GM23338 (cell line): ENCODE data around the gene TSPEAR. TPM values are rescaled to one million over a fixed set of nuclear protein-coding genes. Genes with fewer than 3 reads are reported as not detected.

Experiments used
- ATAC-seq: fragments of 200-7000 bp; cut with Tn5 transposase; 3 replicates; pipeline ENCODE4 v1.9.1; 2020
- DNase-seq: peaks from one replicate; pipeline ENCODE4 v3.0.0-alpha.2; 2015; ENCODE audit warnings: low spot score
- H2AFZ ChIP-seq: fragments of 200-600 bp; sonication (generic); 2 replicates; pipeline ENCODE4 v1.8.0; 2016; ENCODE audit warnings: antibody characterized with exemption, mild to moderate bottlenecking, moderate library complexity
- H3F3A ChIP-seq: fragments of 200-600 bp; sonication (generic); replicated peaks from 2 replicates; pipeline ENCODE4 v1.8.0; 2017; ENCODE audit warnings: antibody characterized with exemption, mixed run types, low read depth
- H3K27ac ChIP-seq: fragments of 200-600 bp; sonication (generic); 2 replicates; pipeline ENCODE4 v1.6.1; 2016; ENCODE audit warnings: low read depth
- H3K27me3 ChIP-seq: fragments of 200-600 bp; sonication (generic); 2 replicates; pipeline ENCODE4 v1.8.0; 2016; ENCODE audit warnings: mild to moderate bottlenecking, mixed run types, moderate library complexity; ENCODE audit not compliant: insufficient read depth
- H3K36me3 ChIP-seq: fragments of 200-600 bp; sonication (generic); 2 replicates; pipeline ENCODE4 v1.8.0; 2016; ENCODE audit warnings: mild to moderate bottlenecking; ENCODE audit not compliant: insufficient read depth
- H3K4me1 ChIP-seq: fragments of 200-600 bp; sonication (generic); 2 replicates; pipeline ENCODE4 v1.8.0; 2016; ENCODE audit warnings: mild to moderate bottlenecking, moderate library complexity; ENCODE audit not compliant: insufficient read depth
- H3K4me2 ChIP-seq: fragments of 200-600 bp; sonication (generic); 2 replicates; pipeline ENCODE4 v1.7.1; 2017; ENCODE audit warnings: mixed run types
- H3K4me3 ChIP-seq: fragments of 200-600 bp; sonication (generic); 2 replicates; pipeline ENCODE4 v1.6.1; 2016; ENCODE audit warnings: mixed run types
- H3K79me2 ChIP-seq: fragments of 200-600 bp; sonication (generic); replicated peaks from 2 replicates; pipeline ENCODE4 v1.8.0; 2017; ENCODE audit warnings: mild to moderate bottlenecking; ENCODE audit not compliant: insufficient read depth
- H3K9me2 ChIP-seq: fragments of 200-600 bp; sonication (generic); 2 replicates; pipeline ENCODE4 v1.8.0; 2017; ENCODE audit not compliant: insufficient read depth
- H4K20me1 ChIP-seq: fragments of 200-600 bp; sonication (generic); replicated peaks from 2 replicates; pipeline ENCODE4 v1.8.0; 2017; ENCODE audit warnings: mild to moderate bottlenecking; ENCODE audit not compliant: insufficient read depth
- H3K27ac Mint-ChIP-seq: 2 replicates; pipeline ENCODE4 v1.8.0; 2020; ENCODE audit warnings: inconsistent platforms, mild to moderate bottlenecking, moderate library complexity, mixed read lengths
- H3K27me3 Mint-ChIP-seq: 3 replicates; pipeline ENCODE4 v1.8.0; 2022; ENCODE audit warnings: low read depth, mild to moderate bottlenecking, moderate library complexity, mixed read lengths, inconsistent platforms; ENCODE audit not compliant: insufficient read depth, poor library complexity
- H3K36me3 Mint-ChIP-seq: 3 replicates; pipeline ENCODE4 v1.8.0; 2021; ENCODE audit warnings: low read depth, mild to moderate bottlenecking, inconsistent platforms, moderate library complexity, mixed read lengths
- H3K4me1 Mint-ChIP-seq: 3 replicates; pipeline ENCODE4 v1.8.0; 2020; ENCODE audit warnings: mild to moderate bottlenecking, inconsistent platforms, mixed read lengths
- H3K4me3 Mint-ChIP-seq: 3 replicates; pipeline ENCODE4 v1.8.0; 2021; ENCODE audit warnings: moderate library complexity, mild to moderate bottlenecking, inconsistent platforms, mixed read lengths
- H3K9me3 Mint-ChIP-seq: 3 replicates; pipeline ENCODE4 v1.8.0; 2020; ENCODE audit warnings: moderate library complexity, mild to moderate bottlenecking, inconsistent platforms, mixed read lengths
- CREB1 ChIP-seq: fragments of 250-450 bp; sonication (Bioruptor Pico); IDR thresholded peaks from 2 replicates; pipeline ENCODE4 v1.5.0; 2020; ENCODE audit warnings: low read depth, mild to moderate bottlenecking, moderate library complexity
- CTCF ChIP-seq, 2 experiments: fragments of 200-600 bp in 1 of 2; sonication (generic) in 1 of 2; conservative IDR thresholded peaks; 2 replicates each; pipeline versions ENCODE4 v1.5.1 to v1.6.1; 2016 to 2017; ENCODE audit warnings: antibody characterized with exemption in 2 of 2, low read depth in 2 of 2, mild to moderate bottlenecking in 2 of 2, moderate library complexity in 1 of 2
- ETS1 ChIP-seq: IDR thresholded peaks from 2 replicates; pipeline ENCODE4 v1.6.1; 2016; ENCODE audit warnings: antibody characterized with exemption
- EZH2 ChIP-seq: fragments of 200-600 bp; sonication (generic); IDR thresholded peaks from one replicate; pipeline ENCODE4 v1.8.0; 2017; ENCODE audit warnings: antibody characterized with exemption, mild to moderate bottlenecking, low read depth; ENCODE audit not compliant: unreplicated experiment
- JUNB ChIP-seq: IDR thresholded peaks from one replicate; pipeline ENCODE4 v1.6.1; 2016; ENCODE audit warnings: antibody characterized with exemption; ENCODE audit not compliant: unreplicated experiment
- NANOG ChIP-seq: IDR thresholded peaks from 2 replicates; pipeline ENCODE4 v1.6.1; 2016; ENCODE audit warnings: antibody characterized with exemption, borderline replicate concordance
- POLR2AphosphoS5 ChIP-seq: IDR thresholded peaks from 2 replicates; pipeline ENCODE4 v1.6.1; 2016; ENCODE audit warnings: antibody characterized with exemption, low read depth
- REST ChIP-seq: IDR thresholded peaks from one replicate; pipeline ENCODE4 v1.6.1; 2018; ENCODE audit warnings: antibody characterized with exemption; ENCODE audit not compliant: unreplicated experiment
- STAT1 ChIP-seq: IDR thresholded peaks from one replicate; pipeline ENCODE4 v1.6.1; 2016; ENCODE audit warnings: antibody characterized with exemption; ENCODE audit not compliant: unreplicated experiment
- ZNF114 ChIP-seq: fragments of 250-450 bp; sonication (Bioruptor Pico); IDR thresholded peaks from 2 replicates; pipeline ENCODE4 v1.5.0; 2020; ENCODE audit warnings: mild to moderate bottlenecking, moderate library complexity
- ZNF331 ChIP-seq: fragments of 250-450 bp; sonication (Bioruptor Pico); IDR thresholded peaks from 2 replicates; pipeline ENCODE4 v1.5.0; 2020; ENCODE audit warnings: low read depth, mild to moderate bottlenecking, moderate library complexity
- polyA plus RNA-seq: library from polyadenylated mRNA; unstranded; fragments of >200 nt; fragmentation: Nextera tagmentation; extraction: Ambion mirVana; gene quantifications from 2 replicates; pipeline ENCODE4 v1.2.1, GENCODE V29; 2016
- total RNA-seq: library from RNA; depleted of rRNA; stranded (reverse); fragments of >200 nt; shearing (Covaris generic); gene quantifications from 2 replicates; pipeline ENCODE4 v1.2.3, GENCODE V29; 2014

TSPEAR gene
- total and polyA plus RNA-seq, 2 experiments from 2014 or later, result 0.35 to 0.92 TPM

- no peak overlapping the region for H2AFZ ChIP-seq
- no peaks in the 10 kb centered on the region; the same call in 2 of the 3 replicates for H3K36me3 Mint-ChIP-seq
- H3K27me3 ChIP-seq, result no peaks in the 10 kb centered on the region
- H3K4me2 ChIP-seq, result no peak overlapping the region
- peaks cover 13% of the 10 kb centered on the region for H3K27me3 Mint-ChIP-seq
- H3K27ac ChIP-seq, result no peak overlapping the region
- H4K20me1 ChIP-seq, result no peaks in the 10 kb centered on the region
- no peak overlapping the region for H3K4me3 ChIP-seq
- DNase-seq (no peak), ATAC-seq (no peak)
- no peaks in the 10 kb centered on the region for H3K36me3 ChIP-seq
- H3K4me1 Mint-ChIP-seq, result peaks cover 38% of the 10 kb centered on the region
- no peaks in the 10 kb centered on the region for H3K79me2 ChIP-seq
- peaks cover 10% of the 10 kb centered on the region; the same call in 1 of the 2 replicates for H3K4me1 ChIP-seq
- TF ChIP-seq NANOG, result no peak
- TF ChIP-seq STAT1, result no peak
- TF ChIP-seq CREB1 (CRISPR knock-in tag), result no peak
- no peak for TF ChIP-seq EZH2
- no peak for TF ChIP-seq REST
- no peak for TF ChIP-seq POLR2AphosphoS5
- no peak for TF ChIP-seq JUNB
- H3K9me3 Mint-ChIP-seq, result no peaks in the 10 kb centered on the region
- H3K27ac Mint-ChIP-seq, result no peak overlapping the region
- H3K9me2 ChIP-seq, result no peaks in the 10 kb centered on the region
- H3F3A ChIP-seq, result 0 out of 2 replicates have a peak, but pooled peaks cover 2% of the 10 kb centered on the region
- H3K4me3 Mint-ChIP-seq, result no peak overlapping the region
Observed at GRCh38 chr21:44555200-44555875, 156.0 kb downstream of the TSPEAR start.

GRCh38 chr21:44552681-44553080 is 158.7 kb downstream of the TSPEAR start:
- H2AFZ ChIP-seq, result no peak overlapping the region
- Mint-ChIP-seq H3K4me3 (no peak overlapping the region), H3K9me3 (peaks cover 1% of the 10 kb centered on the region; the same call in 2 of the 3 replicates), H3K27ac (no peak overlapping the region), H3K4me1 (peaks cover 53% of the 10 kb centered on the region), H3K36me3 (peaks cover 1% of the 10 kb centered on the region), H3K27me3 (peaks cover 19% of the 10 kb centered on the region)
- H3K36me3 ChIP-seq, result no peaks in the 10 kb centered on the region
- peaks cover 27% of the 10 kb centered on the region for H3K4me1 ChIP-seq
- no peaks in the 10 kb centered on the region for H4K20me1 ChIP-seq
- no peaks in the 10 kb centered on the region for H3K9me2 ChIP-seq
- H3K27me3 ChIP-seq, result no peaks in the 10 kb centered on the region
- H3F3A ChIP-seq, result 0 out of 2 replicates have a peak, but pooled peaks cover 2% of the 10 kb centered on the region
- no peak overlapping the region for H3K4me2 ChIP-seq
- H3K79me2 ChIP-seq, result no peaks in the 10 kb centered on the region
- no peak overlapping the region for H3K4me3 ChIP-seq
- no peak for DNase-seq
- H3K27ac ChIP-seq, result no peak overlapping the region
- no peak for ATAC-seq
- TF ChIP-seq CTCF (conservative IDR thresholded peaks at IDR 0.05; ENCODE audit: low read depth in 2 of 2) (no peak), STAT1 (no peak), NANOG (no peak), ZNF114 (CRISPR knock-in tag) (no peak), ZNF331 (no peak), ETS1 (no peak), POLR2AphosphoS5 (no peak)
